Loucy (cell line): ENCODE data around the gene AP1B1.

Experiments
- H2AFZ ChIP-seq: fragments of 200-600 bp; sonication (generic); 2 replicates; pipeline ENCODE4 v1.6.0; 2016; ENCODE audit warnings: antibody characterized with exemption, mild to moderate bottlenecking, low read length, moderate library complexity
- H3F3A ChIP-seq: fragments of 200-600 bp; 2 replicates; pipeline ENCODE4 v1.6.0; 2016; ENCODE audit warnings: antibody characterized with exemption, low read depth, mild to moderate bottlenecking
- H3K27me3 ChIP-seq: fragments of 200-600 bp; sonication (generic); 2 replicates; pipeline ENCODE4 v1.6.1; 2014; ENCODE audit warnings: low read length, mild to moderate bottlenecking; ENCODE audit not compliant: insufficient read depth, poor library complexity, severe bottlenecking
- H3K36me3 ChIP-seq: fragments of 200-600 bp; sonication (generic); 2 replicates; pipeline ENCODE4 v1.6.1; 2016; ENCODE audit warnings: low read length; ENCODE audit not compliant: insufficient read depth
- H3K4me1 ChIP-seq: fragments of 200-600 bp; sonication (generic); 2 replicates; pipeline ENCODE4 v1.5.1; 2014; ENCODE audit warnings: low read length, mild to moderate bottlenecking; ENCODE audit not compliant: insufficient read depth, poor library complexity, severe bottlenecking
- H3K4me2 ChIP-seq: fragments of 200-600 bp; sonication (generic); 2 replicates; pipeline ENCODE4 v1.6.0; 2014; ENCODE audit warnings: antibody characterized with exemption, low read length, low read depth, mild to moderate bottlenecking; ENCODE audit not compliant: poor library complexity, severe bottlenecking
- H3K4me3 ChIP-seq: fragments of 200-600 bp; sonication (generic); 2 replicates; pipeline ENCODE4 v1.5.1; 2014; ENCODE audit warnings: low read length, mild to moderate bottlenecking, mixed read lengths; ENCODE audit not compliant: poor library complexity, severe bottlenecking
- H3K79me2 ChIP-seq: fragments of 200-600 bp; sonication (generic); 2 replicates; pipeline ENCODE4 v1.6.1; 2014; ENCODE audit warnings: low read length; ENCODE audit not compliant: insufficient read depth
- H3K9ac ChIP-seq: fragments of 200-600 bp; sonication (generic); 2 replicates; pipeline ENCODE4 v1.6.0; 2014; ENCODE audit warnings: mild to moderate bottlenecking, low read depth, low read length, moderate library complexity; ENCODE audit not compliant: poor library complexity, severe bottlenecking
- H3K9me2 ChIP-seq: fragments of 200-600 bp; sonication (generic); replicated peaks from 2 replicates; pipeline ENCODE4 v1.6.1; 2016; ENCODE audit warnings: low read depth, low read length, mixed read lengths
- H3K9me3 ChIP-seq: fragments of 200-600 bp; sonication (generic); 2 replicates; pipeline ENCODE4 v1.6.1; 2014; ENCODE audit warnings: mild to moderate bottlenecking, antibody characterized with exemption, low read length, low read depth; ENCODE audit not compliant: insufficient read depth
- H4K20me1 ChIP-seq: fragments of 200-600 bp; sonication (generic); 2 replicates; pipeline ENCODE4 v1.6.0; 2014; ENCODE audit warnings: antibody characterized with exemption, low read length, mild to moderate bottlenecking; ENCODE audit not compliant: insufficient read depth, poor library complexity, severe bottlenecking
- CTCF ChIP-seq: fragments of 200-600 bp; sonication (generic); conservative IDR thresholded peaks from 2 replicates; pipeline ENCODE4 v1.5.1; 2014; ENCODE audit warnings: mild to moderate bottlenecking, antibody characterized with exemption, low read length
- EZH2phosphoT487 ChIP-seq: fragments of 200-600 bp; IDR thresholded peaks from 2 replicates; pipeline ENCODE4 v1.6.1; 2018; ENCODE audit warnings: antibody characterized with exemption, mild to moderate bottlenecking, moderate library complexity, borderline replicate concordance

AP1B1 gene

GRCh38 chr22:29383740-29384139 is 4.6 kb downstream of the AP1B1 start:
- no peaks in the 10 kb centered on the region for H3K27me3 ChIP-seq
- peak overlapping the region; percentile 19 for H3K4me2 ChIP-seq
- no peaks in the 10 kb centered on the region for H3K36me3 ChIP-seq
- no peak overlapping the region for H3K4me3 ChIP-seq
- no peaks in the 10 kb centered on the region for H3K9me2 ChIP-seq
- H3K9ac ChIP-seq, result no peak overlapping the region
- H3F3A ChIP-seq, result no peaks in the 10 kb centered on the region
- H4K20me1 ChIP-seq, result peaks cover 9% of the 10 kb centered on the region
- H2AFZ ChIP-seq, result no peak overlapping the region
- H3K9me3 ChIP-seq, result no peaks in the 10 kb centered on the region
- TF ChIP-seq CTCF, result no peak
- TF ChIP-seq EZH2phosphoT487, result no peak
- H3K79me2 ChIP-seq, result peaks cover 83% of the 10 kb centered on the region
- peaks cover 63% of the 10 kb centered on the region for H3K4me1 ChIP-seq

- no peak overlapping the region for H2AFZ ChIP-seq
- TF ChIP-seq CTCF (no peak), EZH2phosphoT487 (no peak)
- H3K4me2 ChIP-seq, result peak overlapping the region; percentile 69
- peaks cover 59% of the 10 kb centered on the region for H3K4me1 ChIP-seq
- peaks cover 3% of the 10 kb centered on the region for H4K20me1 ChIP-seq
- peak overlapping the region; percentile 50 for H3K4me3 ChIP-seq
- no peaks in the 10 kb centered on the region for H3K9me3 ChIP-seq
- no peaks in the 10 kb centered on the region for H3K36me3 ChIP-seq
- H3K79me2 ChIP-seq, result peaks cover 79% of the 10 kb centered on the region
- H3K9ac ChIP-seq, result peak overlapping the region; percentile 52
- no peaks in the 10 kb centered on the region for H3F3A ChIP-seq
- no peaks in the 10 kb centered on the region for H3K27me3 ChIP-seq
- H3K9me2 ChIP-seq, result no peaks in the 10 kb centered on the region
Measured at GRCh38 chr22:29382580-29383302, 5.6 kb downstream of the AP1B1 start.

DNA sequence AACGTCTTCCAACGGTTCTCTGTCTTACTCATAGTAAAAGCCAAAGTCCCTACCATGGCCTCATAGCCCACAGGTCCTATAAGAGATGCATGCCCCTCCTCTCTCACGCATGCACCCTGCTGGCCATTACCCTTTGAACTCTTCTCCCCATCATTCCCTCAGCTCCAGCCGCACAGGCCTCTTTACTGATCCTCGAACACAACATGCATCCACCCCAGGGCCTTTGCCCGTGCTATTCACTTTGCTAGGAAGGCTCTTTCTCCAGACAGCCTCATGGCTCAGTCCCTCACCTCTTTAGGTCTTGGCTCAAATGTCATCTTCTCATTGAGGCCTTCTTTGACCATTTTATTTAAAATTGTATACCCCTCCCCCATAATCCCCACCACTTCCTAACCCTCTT is 7.5 kb downstream of the AP1B1 start:
- H3K9me3 ChIP-seq, result no peaks in the 10 kb centered on the region
- H3K79me2 ChIP-seq, result peaks cover 61% of the 10 kb centered on the region
- H3K4me3 ChIP-seq, result no peak overlapping the region
- H3F3A ChIP-seq, result no peaks in the 10 kb centered on the region
- no peak overlapping the region for H3K9ac ChIP-seq
- no peaks in the 10 kb centered on the region for H4K20me1 ChIP-seq
- no peaks in the 10 kb centered on the region for H3K9me2 ChIP-seq
- no peaks in the 10 kb centered on the region for H3K27me3 ChIP-seq
- peaks cover 9% of the 10 kb centered on the region; the same call in 1 of the 2 replicates for H3K36me3 ChIP-seq
- H2AFZ ChIP-seq, result no peak overlapping the region
- TF ChIP-seq EZH2phosphoT487, result no peak
- no peak for TF ChIP-seq CTCF
- H3K4me1 ChIP-seq, result peaks cover 41% of the 10 kb centered on the region
- H3K4me2 ChIP-seq, result peak overlapping the region; percentile 24
